GM19099 (cell line): ENCODE results near the gene GDF2.

Experiments used
- POLR2A ChIP-seq: IDR thresholded peaks from 3 replicates; pipeline ENCODE4 v1.6.1; 2011; ENCODE audit warnings: low read depth; ENCODE audit not compliant: insufficient read length; ENCODE audit errors: extremely low read depth

GDF2 gene

DNA sequence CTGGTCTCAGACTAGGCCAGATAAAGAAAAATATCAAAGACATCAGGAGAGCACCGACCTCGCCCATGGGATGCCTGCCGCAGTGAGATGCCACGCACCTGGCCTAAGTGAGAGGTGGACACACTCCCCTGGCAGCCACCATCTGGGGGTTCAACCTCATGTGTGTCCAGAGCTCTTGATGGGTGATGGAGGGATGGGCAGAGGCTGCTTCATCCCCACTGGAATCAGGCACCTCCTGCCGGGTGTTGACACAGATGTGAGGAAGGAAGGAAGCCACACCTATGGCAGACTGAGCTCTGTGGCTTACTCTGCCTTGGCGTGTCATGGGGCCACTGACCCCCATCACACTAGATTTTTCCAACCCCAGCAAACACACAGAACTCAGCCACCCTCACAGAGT is 50.5 kb downstream of the GDF2 start:
- no peak for TF ChIP-seq POLR2A

DNA sequence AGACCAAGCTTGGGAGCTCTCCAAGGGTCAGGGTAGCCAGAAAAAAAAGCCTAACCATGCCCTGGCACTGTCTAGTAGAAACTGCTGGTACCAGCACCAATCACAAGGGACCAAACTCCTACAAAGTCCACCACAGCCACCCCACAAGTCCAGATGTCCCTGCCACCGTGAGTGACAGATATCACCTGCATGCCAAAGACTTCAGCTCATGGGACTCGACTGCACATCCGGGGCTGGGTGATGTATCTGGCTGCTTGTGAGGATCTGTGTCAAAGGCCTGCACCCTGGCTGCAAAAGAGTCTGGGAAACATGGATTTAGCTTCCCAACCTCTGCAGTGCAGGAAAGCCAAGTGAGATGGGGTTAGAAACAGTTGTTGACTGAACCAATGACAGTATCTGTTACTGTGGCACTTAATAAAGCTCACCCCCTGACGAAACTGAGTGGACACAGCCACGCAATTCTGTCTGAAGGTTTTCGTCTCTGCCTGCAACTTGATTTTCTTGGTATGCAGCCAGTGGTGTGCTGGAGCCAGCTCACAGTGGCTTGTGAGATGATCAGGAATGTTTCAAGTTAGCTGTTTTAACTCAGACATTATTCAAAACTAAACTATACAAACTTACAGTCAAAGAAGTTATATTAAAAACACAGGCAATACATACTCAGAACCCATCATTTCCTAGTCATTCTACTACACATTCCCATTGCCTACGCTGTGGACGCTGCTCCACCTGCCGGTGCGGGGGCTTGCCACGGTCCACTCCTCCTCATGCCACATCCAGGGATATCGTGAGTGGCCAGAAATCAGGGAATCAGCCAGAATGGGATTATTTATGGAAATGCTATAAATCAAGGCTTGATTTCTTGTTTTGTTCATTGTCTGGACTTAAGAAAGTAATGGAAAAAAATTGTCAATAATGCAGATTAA is 52.6 kb downstream of the GDF2 start:
- TF ChIP-seq POLR2A = no peak

DNA sequence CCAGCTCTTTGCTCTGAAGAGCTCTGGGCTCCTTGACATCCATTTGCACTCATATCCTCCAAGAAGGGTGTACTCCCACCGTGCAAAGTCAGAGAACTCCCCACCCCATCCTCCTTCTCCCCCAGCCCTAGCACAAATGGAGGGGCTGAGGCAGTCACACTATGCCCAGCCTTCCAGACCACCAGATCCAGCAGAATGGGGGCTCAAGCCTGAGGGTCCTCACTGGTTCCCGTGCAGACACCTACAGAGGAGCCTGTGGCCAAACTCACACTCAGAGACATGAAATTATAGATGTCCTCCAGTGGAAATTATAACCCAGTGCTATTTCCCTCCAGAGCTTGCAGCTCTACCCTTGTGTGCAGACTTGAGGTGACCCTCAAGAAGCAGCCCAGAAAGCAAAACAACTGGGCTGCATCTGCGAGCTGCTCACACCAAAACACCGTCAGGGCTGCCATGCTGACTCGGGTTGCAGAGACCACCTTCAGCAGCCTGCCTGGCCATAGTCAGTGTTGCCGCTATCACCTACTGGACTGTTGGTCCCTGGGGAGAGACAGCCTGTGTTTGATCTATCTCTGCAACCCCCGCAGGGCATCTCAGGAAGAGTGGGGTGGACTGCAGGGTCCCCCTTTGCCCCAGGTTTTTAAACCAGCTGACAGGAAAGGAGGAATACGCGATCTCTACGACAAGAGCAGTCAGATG is 54.4 kb downstream of the GDF2 start:
- no peak for TF ChIP-seq POLR2A
